Pulmonary artery endothelial cell (primary cell): ENCODE results near the gene IFITM1. TPM values are rescaled to one million over a fixed set of nuclear protein-coding genes. Genes with fewer than 3 reads are reported as not detected.
A peak's percentile ranks its signal among the peaks of the same experiment; 100 is the strongest.
"Not testable (repeated sequence)": the region's sequence is repeated elsewhere in the genome, so short reads cannot be mapped to it uniquely, and the experiment has no call there.

ENCODE experiments used
- DNase-seq: peaks from one replicate; pipeline ENCODE4 v3.0.0-alpha.2; 2011; ENCODE audit warnings: low read depth, low spot score
- total RNA-seq: library from RNA; depleted of rRNA; stranded (reverse); fragments of >200 nt; gene quantifications from 2 replicates; pipeline ENCODE4 v1.2.3, GENCODE V29; 2014

The IFITM1 gene
- total RNA-seq, 1 donor from 2014 or later, result 7.9 TPM

- DNase-seq, result no peak
These were observed 19.8 kb upstream of the IFITM1 start for GRCh38 chr11:293852-294661.

- no peak for DNase-seq
These were observed 19.1 kb upstream of the IFITM1 start for GRCh38 chr11:294780-295179.

GRCh38 chr11:295351-296170 is 18.3 kb upstream of the IFITM1 start:
- no peak for DNase-seq

GRCh38 chr11:296171-297050 is 17.4 kb upstream of the IFITM1 start:
- DNase-seq, result no peak

- no peak for DNase-seq
These were observed 16.7 kb upstream of the IFITM1 start for GRCh38 chr11:297051-297585.

GRCh38 chr11:297586-298405 is 16.0 kb upstream of the IFITM1 start:
- DNase-seq, result no peak

- no peak for DNase-seq
These were observed 15.3 kb upstream of the IFITM1 start for GRCh38 chr11:298406-299065.

- no peak for DNase-seq
These were observed 14.6 kb upstream of the IFITM1 start, which contains the start of gene IFITM5 for GRCh38 chr11:299081-299891. TSS of gene IFITM5 (minus strand) at chr11:299526. CDS start at chr11:299490, 36 bp downstream.

GRCh38 chr11:299951-300735 is 13.7 kb upstream of the IFITM1 start:
- DNase-seq, result no peak

- no peak for DNase-seq
These were observed 10.5 kb upstream of the IFITM1 start for GRCh38 chr11:303363-303762.

- no peak for DNase-seq
These were observed 9.8 kb upstream of the IFITM1 start for GRCh38 chr11:304061-304506.

- peak; percentile 43 for DNase-seq
These were observed 8.7 kb upstream of the IFITM1 start for GRCh38 chr11:304915-305843.

GRCh38 chr11:305844-306211 is 8.0 kb upstream of the IFITM1 start:
- no peak for DNase-seq

- no peak for DNase-seq
These were observed 7.0 kb upstream of the IFITM1 start for GRCh38 chr11:306645-307371.

- not testable (repeated sequence) for DNase-seq
These were observed 5.8 kb upstream of the IFITM1 start, which contains the start of gene IFITM2 for GRCh38 chr11:307766-308708. TSS of gene IFITM2 (plus strand) at chr11:307816. CDS start at chr11:308193, 377 bp downstream.
